Neural progenitor cell (in vitro differentiated cells): ENCODE measurements around the gene SBK2. TPM values are rescaled to one million over a fixed set of nuclear protein-coding genes. Genes with fewer than 3 reads are reported as not detected.
"Not testable (repeated sequence)": the region's sequence is repeated elsewhere in the genome, so short reads cannot be mapped to it uniquely, and the experiment has no call there.

Experiments used
- DNase-seq: peaks from one replicate; pipeline ENCODE4 v3.0.0-alpha.2; 2016; ENCODE audit warnings: low spot score
- H2AFZ ChIP-seq: fragments of 200-600 bp; sonication (generic); replicated peaks from 2 replicates; pipeline ENCODE4 v1.6.1; 2016; ENCODE audit warnings: antibody characterized with exemption
- H3F3A ChIP-seq: fragments of 200-600 bp; sonication (generic); 2 replicates; pipeline ENCODE4 v1.6.1; 2016; ENCODE audit warnings: antibody characterized with exemption, low read depth
- H3K27ac ChIP-seq: fragments of 200-600 bp; sonication (generic); 2 replicates; pipeline ENCODE4 v1.5.1; 2016; ENCODE audit warnings: mild to moderate bottlenecking
- H3K27me3 ChIP-seq: fragments of 200-600 bp; sonication (generic); 2 replicates; pipeline ENCODE4 v1.6.1; 2016; ENCODE audit warnings: mild to moderate bottlenecking, moderate library complexity
- H3K36me3 ChIP-seq: fragments of 200-600 bp; sonication (generic); 2 replicates; pipeline ENCODE4 v1.5.1; 2016
- H3K4me1 ChIP-seq: fragments of 200-600 bp; sonication (generic); 2 replicates; pipeline ENCODE4 v1.6.1; 2016; ENCODE audit warnings: mixed run types
- H3K4me2 ChIP-seq: fragments of 200-600 bp; sonication (generic); 2 replicates; pipeline ENCODE4 v1.6.1; 2016
- H3K4me3 ChIP-seq: fragments of 200-600 bp; sonication (generic); 2 replicates; pipeline ENCODE4 v1.5.1; 2016
- H3K79me2 ChIP-seq: fragments of 200-600 bp; sonication (generic); 2 replicates; pipeline ENCODE4 v1.6.1; 2016; ENCODE audit warnings: low read depth
- H3K9ac ChIP-seq: fragments of 200-600 bp; sonication (generic); 2 replicates; pipeline ENCODE4 v1.6.1; 2016
- H3K9me3 ChIP-seq: fragments of 200-600 bp; sonication (generic); 2 replicates; pipeline ENCODE4 v1.5.1; 2016; ENCODE audit warnings: low read depth
- H4K20me1 ChIP-seq: fragments of 200-600 bp; sonication (generic); 2 replicates; pipeline ENCODE4 v1.6.1; 2016; ENCODE audit warnings: low read depth
- H3K27ac Mint-ChIP-seq: 3 replicates; pipeline ENCODE4 v1.8.0; 2021; ENCODE audit warnings: mixed read lengths
- H3K27me3 Mint-ChIP-seq: 2 replicates; pipeline ENCODE4 v1.8.0; 2022; ENCODE audit warnings: low read depth, mild to moderate bottlenecking, inconsistent platforms, moderate library complexity, mixed read lengths; ENCODE audit not compliant: insufficient read depth
- H3K36me3 Mint-ChIP-seq: 3 replicates; pipeline ENCODE4 v1.8.0; 2021; ENCODE audit warnings: mixed read lengths
- H3K4me1 Mint-ChIP-seq: 3 replicates; pipeline ENCODE4 v1.8.0; 2021; ENCODE audit warnings: mixed read lengths
- H3K4me3 Mint-ChIP-seq: 3 replicates; pipeline ENCODE4 v1.8.0; 2021; ENCODE audit warnings: mild to moderate bottlenecking, moderate library complexity, mixed read lengths
- H3K9me3 Mint-ChIP-seq: 3 replicates; pipeline ENCODE4 v1.8.0; 2020; ENCODE audit warnings: mixed read lengths
- CTCF ChIP-seq: fragments of 200-600 bp; sonication (generic); IDR thresholded peaks from 2 replicates; pipeline ENCODE4 v1.5.1; 2017; ENCODE audit warnings: antibody characterized with exemption, mild to moderate bottlenecking
- EZH2 ChIP-seq: fragments of 200-600 bp; sonication (generic); IDR thresholded peaks from 2 replicates; pipeline ENCODE4 v1.6.1; 2017; ENCODE audit warnings: antibody characterized with exemption, mild to moderate bottlenecking, moderate library complexity
- EZH2phosphoT487 ChIP-seq: fragments of 200-600 bp; sonication (generic); IDR thresholded peaks from 2 replicates; pipeline ENCODE4 v1.6.1; 2017; ENCODE audit warnings: antibody characterized with exemption
- total RNA-seq: library from RNA; depleted of rRNA; stranded (reverse); fragments of >200 nt; gene quantifications from 2 replicates; pipeline ENCODE4 v1.2.3, GENCODE V29; 2015; ENCODE audit warnings: low replicate concordance

The SBK2 gene
- 6.2 TPM in 1 of 2 replicates, not detected in the other for total RNA-seq

GRCh38 chr19:55536951-55537740, at the start of gene SBK2:
SBK2 (minus strand) TSS chr19:55537133; CDS start chr19:55536294, 839 bp downstream.
- no peak within 1 kb of the TSS for H3K9ac ChIP-seq
- no peak within 1 kb of the TSS for H3K4me3 Mint-ChIP-seq
- H4K20me1 ChIP-seq: no peaks in the 10 kb centered on the region
- H3K27me3 Mint-ChIP-seq: peaks cover 13% of the 10 kb centered on the region
- peaks cover 18% of the 10 kb centered on the region for H3F3A ChIP-seq
- H3K4me1 Mint-ChIP-seq: peaks cover 9% of the 10 kb centered on the region
- peaks cover 12% of the 10 kb centered on the region for H3K4me1 ChIP-seq
- DNase-seq: peak; percentile 96
- peaks cover 3% of the 10 kb centered on the region for H3K9me3 Mint-ChIP-seq
- peak within 1 kb of the TSS; percentile 30 for H3K4me3 ChIP-seq
- peak within 1 kb of the TSS; percentile 69 for H3K4me2 ChIP-seq
- H3K79me2 ChIP-seq: no peaks in the 10 kb centered on the region
- peak within 1 kb of the TSS; percentile 42 for H2AFZ ChIP-seq
- no peaks in the 10 kb centered on the region for H3K36me3 Mint-ChIP-seq
- H3K27me3 ChIP-seq: no peaks in the 10 kb centered on the region
- H3K9me3 ChIP-seq: no peaks in the 10 kb centered on the region
- peak within 1 kb of the TSS; percentile 97 for H3K27ac Mint-ChIP-seq
- no peaks in the 10 kb centered on the region for H3K36me3 ChIP-seq
- H3K27ac ChIP-seq: no peak within 1 kb of the TSS
- TF ChIP-seq EZH2: no peak
- TF ChIP-seq CTCF: peak; percentile 71

DNA sequence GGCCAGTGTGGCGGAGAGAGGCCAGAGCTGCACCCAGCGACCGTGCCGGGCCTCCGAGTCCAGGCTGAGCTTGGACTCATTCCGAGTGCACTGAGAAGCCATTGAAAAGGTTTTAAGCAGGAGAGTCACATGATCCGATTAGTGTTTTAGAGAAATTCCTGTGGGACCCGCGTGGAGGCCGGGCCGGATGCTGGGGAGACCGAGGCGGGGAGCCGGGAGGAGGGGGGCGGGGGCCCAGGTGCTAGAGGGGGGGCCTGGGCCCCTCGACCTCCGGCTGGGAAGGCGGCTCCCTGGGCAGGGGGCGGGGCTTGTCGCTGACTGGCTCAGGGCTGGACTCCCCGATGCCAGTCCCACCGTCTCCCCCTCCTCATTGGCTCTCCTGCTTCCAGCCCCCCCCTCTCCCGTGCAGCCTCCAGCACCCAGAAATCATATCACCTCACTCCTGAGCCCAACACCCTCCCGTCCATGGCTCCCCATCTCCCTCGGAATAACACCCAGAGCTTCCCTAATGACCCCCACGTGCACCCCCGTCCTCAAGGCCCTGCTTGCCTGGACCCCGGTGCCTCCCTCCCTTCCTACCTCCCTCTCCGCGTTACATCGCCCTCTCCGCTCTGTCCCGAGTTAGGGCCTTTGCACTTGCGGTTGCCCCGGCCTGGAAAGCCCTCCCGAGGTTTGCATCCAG, 48.9 kb upstream of the SBK2 start:
- H3F3A ChIP-seq: peaks cover 66% of the 10 kb centered on the region
- H3K36me3 ChIP-seq: no peaks in the 10 kb centered on the region
- H3K9me3 ChIP-seq: no peaks in the 10 kb centered on the region
- H3K4me1 ChIP-seq: peaks cover 16% of the 10 kb centered on the region
- H3K27me3 Mint-ChIP-seq: peaks cover 8% of the 10 kb centered on the region
- H3K4me2 ChIP-seq: peak overlapping the region; percentile 73
- H3K79me2 ChIP-seq: no peaks in the 10 kb centered on the region
- H3K4me1 Mint-ChIP-seq: peaks cover 53% of the 10 kb centered on the region
- no peaks in the 10 kb centered on the region for H4K20me1 ChIP-seq
- no peak overlapping the region for H2AFZ ChIP-seq
- DNase-seq: peak; percentile 89
- H3K36me3 Mint-ChIP-seq: no peaks in the 10 kb centered on the region
- TF ChIP-seq CTCF (no peak), EZH2phosphoT487 (no peak), EZH2 (no peak)
- peak overlapping the region; percentile 46 for H3K4me3 ChIP-seq
- H3K9me3 Mint-ChIP-seq: no peaks in the 10 kb centered on the region
- peak overlapping the region; percentile 86 for H3K4me3 Mint-ChIP-seq
- no peaks in the 10 kb centered on the region for H3K27me3 ChIP-seq
- peak overlapping the region; percentile 93 for H3K27ac Mint-ChIP-seq
- H3K27ac ChIP-seq: peak overlapping the region; percentile 82
- H3K9ac ChIP-seq: no peak overlapping the region

DNA sequence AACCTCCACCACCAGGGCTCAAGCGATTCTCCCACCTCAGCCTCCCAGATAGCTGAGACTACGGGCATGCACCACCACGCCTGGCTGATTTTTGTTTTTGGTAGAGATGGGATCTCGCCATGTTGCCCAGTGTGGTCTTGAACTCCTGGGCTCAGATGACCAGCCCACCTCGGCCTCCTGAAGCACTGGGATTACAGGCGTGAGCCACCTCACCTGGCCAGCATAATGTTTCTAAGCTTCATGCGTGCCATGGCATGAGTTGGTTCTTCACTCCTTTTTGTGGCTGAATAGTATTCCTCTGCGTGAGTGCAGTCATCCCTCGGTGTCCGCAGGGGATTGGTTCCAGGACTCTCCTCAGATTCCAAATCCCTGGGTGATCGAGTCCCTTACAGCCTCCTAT, 47.9 kb upstream of the SBK2 start:
- no peaks in the 10 kb centered on the region for H3K9me3 ChIP-seq
- H3F3A ChIP-seq: peaks cover 60% of the 10 kb centered on the region
- no peak overlapping the region for H3K27ac ChIP-seq
- H3K4me1 ChIP-seq: peaks cover 9% of the 10 kb centered on the region
- no peaks in the 10 kb centered on the region for H3K36me3 ChIP-seq
- Mint-ChIP-seq H3K36me3 (no peaks in the 10 kb centered on the region), H3K4me1 (peaks cover 45% of the 10 kb centered on the region), H3K27me3 (peaks cover 8% of the 10 kb centered on the region), H3K9me3 (no peaks in the 10 kb centered on the region), H3K27ac (peak overlapping the region; percentile 95), H3K4me3 (peak overlapping the region; percentile 73)
- no peak for TF ChIP-seq EZH2
- no peak for TF ChIP-seq CTCF
- TF ChIP-seq EZH2phosphoT487: no peak
- peaks cover 8% of the 10 kb centered on the region for H3K79me2 ChIP-seq
- no peaks in the 10 kb centered on the region for H3K27me3 ChIP-seq
- peaks cover 1% of the 10 kb centered on the region for H4K20me1 ChIP-seq
- no peak for DNase-seq
- no peak overlapping the region for H2AFZ ChIP-seq
- no peak overlapping the region for H3K4me3 ChIP-seq
- no peak overlapping the region for H3K9ac ChIP-seq
- peak overlapping the region; percentile 73 for H3K4me2 ChIP-seq

DNA sequence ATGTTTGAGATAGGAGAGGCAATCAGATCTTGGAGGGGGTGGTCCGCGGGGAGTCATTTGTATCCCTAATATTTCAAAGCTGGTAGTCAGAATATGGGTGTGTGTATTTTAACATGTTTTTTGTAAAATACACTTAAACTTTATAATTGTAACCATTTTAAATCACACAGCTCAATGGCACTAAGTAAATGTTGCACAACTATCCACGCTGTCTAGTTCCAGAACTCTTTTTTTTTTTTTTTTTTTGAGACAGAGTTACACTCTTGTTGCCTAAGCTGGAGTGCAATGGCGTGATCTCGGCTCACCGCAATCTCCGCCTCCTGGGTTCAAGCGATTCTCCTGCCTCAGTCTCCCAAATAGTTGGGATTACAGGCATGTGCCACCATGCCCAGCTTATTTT, 47.0 kb upstream of the SBK2 start:
- H3K36me3 ChIP-seq, H3K27ac Mint-ChIP-seq, H3K4me3 ChIP-seq, H3K9me3 ChIP-seq, H3K4me1 ChIP-seq, H3K9me3 Mint-ChIP-seq, H3K4me3 Mint-ChIP-seq, DNase-seq, H3K36me3 Mint-ChIP-seq, H3K4me2 ChIP-seq, H4K20me1 ChIP-seq, H3K27me3 ChIP-seq, H3K27ac ChIP-seq, H3K27me3 Mint-ChIP-seq, H3K9ac ChIP-seq, H2AFZ ChIP-seq: not testable (repeated sequence)
- Histone ChIP-seq H3K79me2 (peaks cover 18% of the 10 kb centered on the region), H3F3A (peaks cover 51% of the 10 kb centered on the region)
- peaks cover 40% of the 10 kb centered on the region for H3K4me1 Mint-ChIP-seq

GRCh38 chr19:55582284-55582683, 45.4 kb upstream of the SBK2 start:
- peak overlapping the region; percentile 62 for H3K4me3 Mint-ChIP-seq
- peaks cover 45% of the 10 kb centered on the region for H3F3A ChIP-seq
- not testable (repeated sequence) for H3K27me3 ChIP-seq, H3K4me2 ChIP-seq, H3K4me1 ChIP-seq, H3K36me3 Mint-ChIP-seq, H3K36me3 ChIP-seq, H3K4me3 ChIP-seq, H3K27ac ChIP-seq, H4K20me1 ChIP-seq, DNase-seq, H3K9ac ChIP-seq, H3K9me3 ChIP-seq, H3K9me3 Mint-ChIP-seq, H2AFZ ChIP-seq, H3K27me3 Mint-ChIP-seq
- H3K4me1 Mint-ChIP-seq: peaks cover 37% of the 10 kb centered on the region
- H3K27ac Mint-ChIP-seq: peak overlapping the region; percentile 66
- peaks cover 22% of the 10 kb centered on the region for H3K79me2 ChIP-seq
